Neural cell (in vitro differentiated cells): ENCODE data around the gene UBD. TPM values are rescaled to one million over a fixed set of nuclear protein-coding genes. Genes with fewer than 3 reads are reported as not detected.

Experiments used
- H2AFZ ChIP-seq: fragments of 200-600, 300-800 bp; sonication (generic), shearing (Covaris generic); 2 replicates; pipeline ENCODE4 v1.6.0; 2014; ENCODE audit warnings: low read depth, mild to moderate bottlenecking, antibody characterized with exemption, low read length, moderate library complexity
- H3F3A ChIP-seq: fragments of 200-600 bp; shearing (Covaris generic); 2 replicates; pipeline ENCODE4 v1.6.1; 2016; ENCODE audit warnings: mild to moderate bottlenecking, moderate library complexity, mixed read lengths, antibody characterized with exemption, low read length; ENCODE audit not compliant: insufficient read depth, poor library complexity, severe bottlenecking
- H3K27ac ChIP-seq: fragments of 200-600, 300-800 bp; sonication (generic), shearing (Covaris generic); 2 replicates; pipeline ENCODE4 v1.5.1; 2014; ENCODE audit warnings: mild to moderate bottlenecking, low read length, moderate library complexity
- H3K27me3 ChIP-seq: fragments of 300-800, 200-600 bp; sonication (generic), shearing (Covaris generic); 2 replicates; pipeline ENCODE4 v1.6.0; 2014; ENCODE audit warnings: mild to moderate bottlenecking, low read depth, low read length, moderate library complexity; ENCODE audit not compliant: insufficient read depth
- H3K36me3 ChIP-seq: fragments of 300-800, 200-600 bp; sonication (generic), shearing (Covaris generic); 2 replicates; pipeline ENCODE4 v1.5.1; 2014; ENCODE audit warnings: mild to moderate bottlenecking, antibody characterized with exemption, low read length, moderate library complexity; ENCODE audit not compliant: insufficient read depth
- H3K4me2 ChIP-seq: fragments of 300-800, 200-600 bp; sonication (generic), shearing (Covaris generic); 2 replicates; pipeline ENCODE4 v1.6.0; 2014; ENCODE audit warnings: mild to moderate bottlenecking, low read length
- H3K4me3 ChIP-seq: fragments of 300-800, 200-600 bp; sonication (generic), shearing (Covaris generic); 2 replicates; pipeline ENCODE4 v1.5.1; 2014; ENCODE audit warnings: mild to moderate bottlenecking, low read length, moderate library complexity
- H3K79me2 ChIP-seq: fragments of 200-600 bp; shearing (Covaris generic); replicated peaks from 2 replicates; pipeline ENCODE4 v1.6.0; 2014; ENCODE audit warnings: mild to moderate bottlenecking, low read length, moderate library complexity; ENCODE audit not compliant: insufficient read depth
- H3K9ac ChIP-seq: fragments of 300-800, 200-600 bp; sonication (generic), shearing (Covaris generic); 2 replicates; pipeline ENCODE4 v1.6.1; 2016; ENCODE audit warnings: mild to moderate bottlenecking, low read length, mixed read lengths
- H3K9me2 ChIP-seq: fragments of 200-600 bp; shearing (Covaris generic); 2 replicates; pipeline ENCODE4 v1.6.1; 2016; ENCODE audit warnings: mild to moderate bottlenecking, low read length, mixed read lengths; ENCODE audit not compliant: insufficient read depth
- H3K9me3 ChIP-seq: fragments of 200-600, 300-800 bp; sonication (generic), shearing (Covaris generic); 2 replicates; pipeline ENCODE4 v1.6.1; 2016; ENCODE audit warnings: mild to moderate bottlenecking, mixed run types, low read length, moderate library complexity, mixed read lengths
- H4K20me1 ChIP-seq: fragments of 200-600 bp; shearing (Covaris generic); 2 replicates; pipeline ENCODE4 v1.6.1; 2016; ENCODE audit warnings: mild to moderate bottlenecking, mixed run types; ENCODE audit not compliant: insufficient read depth
- CTCF ChIP-seq: fragments of 450-650 bp; IDR thresholded peaks from 2 replicates; pipeline ENCODE4 v1.5.1; 2014; ENCODE audit warnings: antibody characterized with exemption, mild to moderate bottlenecking, moderate library complexity; ENCODE audit not compliant: poor library complexity, severe bottlenecking
- EP300 ChIP-seq: fragments of 450-650 bp; conservative IDR thresholded peaks from 2 replicates; pipeline ENCODE4 v1.6.1; 2014; ENCODE audit warnings: antibody characterized with exemption, mild to moderate bottlenecking, moderate library complexity; ENCODE audit not compliant: poor library complexity, severe bottlenecking
- EZH2 ChIP-seq: fragments of 200-600, 300-800 bp; shearing (Covaris generic), sonication (generic); IDR thresholded peaks from 2 replicates; pipeline ENCODE4 v1.6.1; 2014; ENCODE audit warnings: antibody characterized with exemption, low read length, borderline replicate concordance, mild to moderate bottlenecking; ENCODE audit not compliant: insufficient read depth, poor library complexity, severe bottlenecking
- MXI1 ChIP-seq: fragments of 450-650 bp; conservative IDR thresholded peaks from 2 replicates; pipeline ENCODE4 v1.6.1; 2014; ENCODE audit warnings: antibody characterized with exemption, mild to moderate bottlenecking; ENCODE audit not compliant: poor library complexity, severe bottlenecking
- POLR2AphosphoS5 ChIP-seq: IDR thresholded peaks from 2 replicates; pipeline ENCODE4 v1.6.1; 2012
- RAD21 ChIP-seq: fragments of 450-650 bp; conservative IDR thresholded peaks from 2 replicates; pipeline ENCODE4 v1.6.1; 2014; ENCODE audit warnings: antibody characterized with exemption, mild to moderate bottlenecking, moderate library complexity
- SMC3 ChIP-seq: fragments of 450-650 bp; conservative IDR thresholded peaks from 2 replicates; pipeline ENCODE4 v1.6.1; 2014; ENCODE audit warnings: antibody characterized with exemption, mild to moderate bottlenecking, moderate library complexity; ENCODE audit not compliant: poor library complexity
- TAF1 ChIP-seq: IDR thresholded peaks from 2 replicates; pipeline ENCODE4 v1.6.1; 2012; ENCODE audit warnings: low read depth
- polyA plus RNA-seq: library from polyadenylated mRNA; depleted of rRNA; stranded (reverse); fragments of >200 nt; gene quantifications from 2 replicates; pipeline ENCODE4 v1.2.3, GENCODE V29; 2014
- TF ChIP-seq, protein P1 (sequence below): IDR thresholded peaks from 2 replicates; pipeline ENCODE4 v1.6.1; 2012; ENCODE audit warnings: borderline replicate concordance

The UBD gene
- polyA plus RNA-seq, 1 donor from 2014 or later: not detected

- H3K9ac ChIP-seq: no peak overlapping the region
- H3K4me3 ChIP-seq: no peak overlapping the region
- no peak overlapping the region for H2AFZ ChIP-seq
- TF ChIP-seq TAF1 (no peak), CTCF (no peak), RAD21 (no peak), EZH2 (no peak), MXI1 (no peak), SMC3 (no peak), POLR2AphosphoS5 (no peak), EP300 (no peak)
- TF ChIP-seq, protein P1, sequence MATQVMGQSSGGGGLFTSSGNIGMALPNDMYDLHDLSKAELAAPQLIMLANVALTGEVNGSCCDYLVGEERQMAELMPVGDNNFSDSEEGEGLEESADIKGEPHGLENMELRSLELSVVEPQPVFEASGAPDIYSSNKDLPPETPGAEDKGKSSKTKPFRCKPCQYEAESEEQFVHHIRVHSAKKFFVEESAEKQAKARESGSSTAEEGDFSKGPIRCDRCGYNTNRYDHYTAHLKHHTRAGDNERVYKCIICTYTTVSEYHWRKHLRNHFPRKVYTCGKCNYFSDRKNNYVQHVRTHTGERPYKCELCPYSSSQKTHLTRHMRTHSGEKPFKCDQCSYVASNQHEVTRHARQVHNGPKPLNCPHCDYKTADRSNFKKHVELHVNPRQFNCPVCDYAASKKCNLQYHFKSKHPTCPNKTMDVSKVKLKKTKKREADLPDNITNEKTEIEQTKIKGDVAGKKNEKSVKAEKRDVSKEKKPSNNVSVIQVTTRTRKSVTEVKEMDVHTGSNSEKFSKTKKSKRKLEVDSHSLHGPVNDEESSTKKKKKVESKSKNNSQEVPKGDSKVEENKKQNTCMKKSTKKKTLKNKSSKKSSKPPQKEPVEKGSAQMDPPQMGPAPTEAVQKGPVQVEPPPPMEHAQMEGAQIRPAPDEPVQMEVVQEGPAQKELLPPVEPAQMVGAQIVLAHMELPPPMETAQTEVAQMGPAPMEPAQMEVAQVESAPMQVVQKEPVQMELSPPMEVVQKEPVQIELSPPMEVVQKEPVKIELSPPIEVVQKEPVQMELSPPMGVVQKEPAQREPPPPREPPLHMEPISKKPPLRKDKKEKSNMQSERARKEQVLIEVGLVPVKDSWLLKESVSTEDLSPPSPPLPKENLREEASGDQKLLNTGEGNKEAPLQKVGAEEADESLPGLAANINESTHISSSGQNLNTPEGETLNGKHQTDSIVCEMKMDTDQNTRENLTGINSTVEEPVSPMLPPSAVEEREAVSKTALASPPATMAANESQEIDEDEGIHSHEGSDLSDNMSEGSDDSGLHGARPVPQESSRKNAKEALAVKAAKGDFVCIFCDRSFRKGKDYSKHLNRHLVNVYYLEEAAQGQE: no peak
- no peaks in the 10 kb centered on the region for H3K9me2 ChIP-seq
- no peaks in the 10 kb centered on the region for H3K27me3 ChIP-seq
- H3K27ac ChIP-seq: no peak overlapping the region
- H4K20me1 ChIP-seq: no peaks in the 10 kb centered on the region
- no peak overlapping the region for H3K4me2 ChIP-seq
- no peaks in the 10 kb centered on the region for H3K9me3 ChIP-seq
- H3F3A ChIP-seq: no peaks in the 10 kb centered on the region
- H3K36me3 ChIP-seq: no peaks in the 10 kb centered on the region
- H3K79me2 ChIP-seq: no peaks in the 10 kb centered on the region
Observed at GRCh38 chr6:29529956-29530355, 29.6 kb downstream of the UBD start.

GRCh38 chr6:29528988-29529560 lies 30.5 kb downstream of the UBD start:
- H2AFZ ChIP-seq: no peak overlapping the region
- no peaks in the 10 kb centered on the region for H3K36me3 ChIP-seq
- no peak overlapping the region for H3K27ac ChIP-seq
- no peaks in the 10 kb centered on the region for H4K20me1 ChIP-seq
- no peaks in the 10 kb centered on the region for H3K9me2 ChIP-seq
- no peak for TF ChIP-seq MXI1
- no peak for TF ChIP-seq EZH2
- TF ChIP-seq EP300: no peak
- no peak for TF ChIP-seq RAD21
- TF ChIP-seq POLR2AphosphoS5: no peak
- no peak for TF ChIP-seq TAF1
- no peak for TF ChIP-seq CTCF
- TF ChIP-seq, protein P1: no peak
- no peak for TF ChIP-seq SMC3
- H3K27me3 ChIP-seq: no peaks in the 10 kb centered on the region
- no peak overlapping the region for H3K4me3 ChIP-seq
- no peaks in the 10 kb centered on the region for H3K79me2 ChIP-seq
- no peaks in the 10 kb centered on the region for H3K9me3 ChIP-seq
- no peaks in the 10 kb centered on the region for H3F3A ChIP-seq
- no peak overlapping the region for H3K9ac ChIP-seq
- H3K4me2 ChIP-seq: no peak overlapping the region
